Thoracic aorta (tissue), 2 donors: ENCODE results near the gene GDE1. TPM values are rescaled to one million over a fixed set of nuclear protein-coding genes. Genes with fewer than 3 reads are reported as not detected.

Source experiments
- ATAC-seq: fragments of 150-250 bp; one replicate; pipeline ENCODE4 v1.8.0; 2017; ENCODE audit warnings: low read depth; ENCODE audit not compliant: insufficient number of reproducible peaks, low FRiP score
- DNase-seq: peaks from one replicate; pipeline ENCODE4 v3.0.0-alpha.2; 2020; ENCODE audit warnings: low spot score
- H3K27ac ChIP-seq, 2 donors: fragments of 200-600 bp; sonication (generic); 1 replicate in 1 of 2; 2 replicates in 1 of 2; pipeline ENCODE4 v1.5.1; 2016; ENCODE audit warnings: mild to moderate bottlenecking in 2 of 2, moderate library complexity in 2 of 2
- H3K27me3 ChIP-seq: fragments of 200-600 bp; sonication (generic); replicated peaks from 2 replicates; pipeline ENCODE4 v1.6.0; 2016; ENCODE audit warnings: mild to moderate bottlenecking; ENCODE audit not compliant: insufficient read depth
- H3K36me3 ChIP-seq: fragments of 200-600 bp; sonication (generic); one replicate; pipeline ENCODE4 v1.5.1; 2016
- H3K4me1 ChIP-seq, 2 donors: fragments of 200-600 bp; sonication (generic); 1 replicate in 1 of 2; 2 replicates in 1 of 2; pipeline versions ENCODE4 v1.5.1 to v1.6.0; 2016; ENCODE audit warnings: low read depth in 2 of 2, mild to moderate bottlenecking in 1 of 2; ENCODE audit not compliant: control insufficient read depth in 1 of 2
- H3K4me3 ChIP-seq: fragments of 200-600 bp; sonication (generic); 2 replicates; pipeline ENCODE4 v1.5.1; 2016; ENCODE audit warnings: mild to moderate bottlenecking
- H3K9me3 ChIP-seq: fragments of 200-600 bp; sonication (generic); 2 replicates; pipeline ENCODE4 v1.5.1; 2016
- CTCF ChIP-seq: fragments of 200-600 bp; sonication (generic); IDR thresholded peaks from one replicate; pipeline ENCODE4 v1.5.1; 2019; ENCODE audit warnings: antibody characterized with exemption
- total RNA-seq, 2 donors: library from RNA; depleted of rRNA; stranded (reverse); fragments of >200 nt; gene quantifications; one replicate each; pipeline versions ENCODE4 v1.1.0 to v1.2.3, GENCODE V29; 2016

Gene GDE1
- total RNA-seq, 2 donors from 2014 or later = 47.8 to 49.7 TPM

- Histone ChIP-seq H3K36me3 (no peaks in the 10 kb centered on the region), H3K27me3 (no peaks in the 10 kb centered on the region), H3K27ac (no peak overlapping the region), H3K9me3 (no peaks in the 10 kb centered on the region), H3K4me1 (no peaks in the 10 kb centered on the region), H3K4me3 (no peak overlapping the region)
- DNase-seq (no peak), ATAC-seq (no peak)
- TF ChIP-seq CTCF = no peak
These were observed 49.4 kb downstream of the GDE1 start for GRCh38 chr16:19472482-19472881.

DNA sequence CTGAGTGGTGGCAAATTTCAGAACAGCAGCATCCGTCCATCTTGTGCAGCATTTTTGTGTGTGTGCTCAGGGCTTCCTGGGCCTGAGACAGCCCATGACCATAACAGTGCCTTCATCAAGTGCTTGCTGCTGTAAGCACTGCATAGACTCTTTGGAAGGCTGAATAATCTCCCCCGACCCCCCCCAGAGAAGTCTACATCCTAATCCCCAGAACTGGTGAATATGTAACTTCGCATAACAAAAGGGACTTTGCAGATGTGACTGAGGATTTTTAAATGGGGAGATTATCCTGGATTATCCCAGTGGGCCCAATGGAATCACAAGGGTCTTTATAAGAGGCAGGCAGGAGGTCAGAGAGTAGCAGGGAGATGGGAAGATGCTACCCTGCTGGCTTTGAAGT is 53.6 kb downstream of the GDE1 start:
- Histone ChIP-seq H3K4me3 (no peak overlapping the region), H3K4me1 (no peaks in the 10 kb centered on the region), H3K27ac (no peak overlapping the region), H3K27me3 (no peaks in the 10 kb centered on the region), H3K9me3 (no peaks in the 10 kb centered on the region), H3K36me3 (no peaks in the 10 kb centered on the region)
- DNase-seq = no peak
- TF ChIP-seq CTCF = no peak
- no peak for ATAC-seq

- H3K27ac ChIP-seq = no peak overlapping the region
- H3K27me3 ChIP-seq = no peaks in the 10 kb centered on the region
- no peaks in the 10 kb centered on the region for H3K36me3 ChIP-seq
- DNase-seq = no peak
- no peaks in the 10 kb centered on the region for H3K9me3 ChIP-seq
- H3K4me1 ChIP-seq = no peaks in the 10 kb centered on the region
- no peak overlapping the region for H3K4me3 ChIP-seq
- no peak for ATAC-seq
- no peak for TF ChIP-seq CTCF
These were observed 58.2 kb downstream of the GDE1 start for GRCh38 chr16:19463468-19464315.

DNA sequence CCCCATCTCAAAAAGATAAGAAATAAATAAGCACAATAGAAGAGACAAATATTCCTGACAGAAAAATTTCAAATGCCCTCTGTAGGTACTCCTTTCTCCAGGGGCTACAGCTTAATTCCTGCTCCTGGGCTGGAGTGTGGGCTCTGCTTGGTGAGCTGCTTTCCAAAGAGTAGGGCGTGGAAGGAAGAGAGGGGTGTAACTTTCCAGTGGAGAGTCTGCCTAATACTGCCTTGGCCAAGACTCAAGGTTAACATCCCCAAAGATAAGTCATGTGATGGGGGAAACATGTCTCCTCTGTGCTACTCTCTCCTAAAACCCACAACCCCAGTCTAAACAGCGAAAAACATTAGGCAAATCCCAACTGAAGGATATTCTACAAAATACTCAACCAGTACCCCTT is 61.5 kb downstream of the GDE1 start:
- ATAC-seq (no peak), DNase-seq (no peak)
- TF ChIP-seq CTCF = no peak
- no peak overlapping the region for H3K4me3 ChIP-seq
- H3K27ac ChIP-seq = no peak overlapping the region
- H3K36me3 ChIP-seq = no peaks in the 10 kb centered on the region
- H3K4me1 ChIP-seq = no peaks in the 10 kb centered on the region
- H3K9me3 ChIP-seq = no peaks in the 10 kb centered on the region
- no peaks in the 10 kb centered on the region for H3K27me3 ChIP-seq

- no peak for ATAC-seq
- Histone ChIP-seq H3K27me3 (no peaks in the 10 kb centered on the region), H3K4me3 (no peak overlapping the region), H3K36me3 (no peaks in the 10 kb centered on the region), H3K9me3 (no peaks in the 10 kb centered on the region), H3K4me1 (no peaks in the 10 kb centered on the region), H3K27ac (no peak overlapping the region)
- no peak for DNase-seq
- no peak for TF ChIP-seq CTCF
These were observed 63.0 kb downstream of the GDE1 start for GRCh38 chr16:19458722-19459379.

Other genes with a start within 250 kb of the GDE1 start
- gene CLEC19A, start 236.4 kb downstream of the GDE1 start, total RNA-seq = not detected
- gene TMC5, start 104.2 kb downstream of the GDE1 start, total RNA-seq = under 1 TPM in 1 of 2 donors, not detected in 1; 0.71 TPM
- gene CCP110, start 1.8 kb upstream of the GDE1 start, total RNA-seq = 10 to 100 TPM; 20.4 to 30.7 TPM
- 10 to 100 TPM; 38.2 to 41.6 TPM for gene VPS35L, start 33.6 kb upstream of the GDE1 start, total RNA-seq
- 10 to 100 TPM in 1 of 2 donors, 1 to 10 TPM in 1; 6.5 to 10.6 TPM for gene KNOP1, start 196.1 kb upstream of the GDE1 start, total RNA-seq
- gene IQCK, start 196.2 kb upstream of the GDE1 start, total RNA-seq = 10 to 100 TPM; 17.5 to 18.1 TPM